Endothelial cell (in vitro differentiated cells): ENCODE data around the gene SYAP1. TPM values are rescaled to one million over a fixed set of nuclear protein-coding genes. Genes with fewer than 3 reads are reported as not detected.
A peak's percentile ranks its signal among the peaks of the same experiment; 100 is the strongest.

Experiments used
- DNase-seq: peaks from one replicate; pipeline ENCODE4 v3.0.0; 2021; ENCODE audit warnings: low spot score
- H3K27ac Mint-ChIP-seq: one replicate; pipeline ENCODE4 v1.8.0; 2021; ENCODE audit warnings: mixed read lengths, inconsistent platforms; ENCODE audit not compliant: unreplicated experiment
- H3K27me3 Mint-ChIP-seq: one replicate; pipeline ENCODE4 v1.8.0; 2021; ENCODE audit warnings: mild to moderate bottlenecking, moderate library complexity, mixed read lengths, inconsistent platforms; ENCODE audit not compliant: unreplicated experiment
- H3K36me3 Mint-ChIP-seq: one replicate; pipeline ENCODE4 v1.8.0; 2021; ENCODE audit warnings: mild to moderate bottlenecking, low read depth, mixed read lengths, inconsistent platforms; ENCODE audit not compliant: unreplicated experiment
- H3K4me1 Mint-ChIP-seq: one replicate; pipeline ENCODE4 v1.8.0; 2021; ENCODE audit warnings: mild to moderate bottlenecking, mixed read lengths, inconsistent platforms; ENCODE audit not compliant: unreplicated experiment
- H3K4me3 Mint-ChIP-seq: one replicate; pipeline ENCODE4 v1.8.0; 2021; ENCODE audit warnings: mild to moderate bottlenecking, mixed read lengths, inconsistent platforms; ENCODE audit not compliant: unreplicated experiment
- H3K9me3 Mint-ChIP-seq: one replicate; pipeline ENCODE4 v1.8.0; 2021; ENCODE audit warnings: mixed read lengths, inconsistent platforms; ENCODE audit not compliant: unreplicated experiment
- CTCF ChIP-seq: fragments of 200-600 bp; sonication (generic); IDR thresholded peaks from one replicate; pipeline ENCODE4 v1.5.0; 2021; ENCODE audit warnings: antibody characterized with exemption; ENCODE audit not compliant: unreplicated experiment
- total RNA-seq: library from RNA; stranded (reverse); fragmentation: NEBNext Ultra II Directional; extraction: Animal tissue kit (Norgen Biotek cat#: 25700); gene quantifications from one replicate; pipeline ENCODE4 v1.2.1, GENCODE V29; 2021; ENCODE audit not compliant: unreplicated experiment

SYAP1 gene
- total RNA-seq, 1 donor from 2014 or later, result 18.8 TPM

GRCh38 chrX:16807976-16808542 is 88.6 kb downstream of the SYAP1 start:
- Mint-ChIP-seq H3K36me3 (no peaks in the 10 kb centered on the region), H3K27ac (peak overlapping the region; percentile 68), H3K4me3 (peak overlapping the region; percentile 63), H3K27me3 (no peaks in the 10 kb centered on the region), H3K4me1 (peaks cover 5% of the 10 kb centered on the region), H3K9me3 (no peaks in the 10 kb centered on the region)
- no peak for TF ChIP-seq CTCF
- DNase-seq, result no peak

GRCh38 chrX:16814597-16814996 is 95.2 kb downstream of the SYAP1 start:
- H3K9me3 Mint-ChIP-seq, result no peaks in the 10 kb centered on the region
- no peak overlapping the region for H3K27ac Mint-ChIP-seq
- H3K36me3 Mint-ChIP-seq, result no peaks in the 10 kb centered on the region
- no peak overlapping the region for H3K4me3 Mint-ChIP-seq
- H3K4me1 Mint-ChIP-seq, result peaks cover 5% of the 10 kb centered on the region
- H3K27me3 Mint-ChIP-seq, result no peaks in the 10 kb centered on the region
- DNase-seq, result no peak
- TF ChIP-seq CTCF, result no peak

Other genes with a start within 250 kb of the SYAP1 start
- gene S100G, start 69.5 kb upstream of the SYAP1 start, total RNA-seq, result not detected
- 29.5 TPM for gene CTPS2, start 6.9 kb upstream of the SYAP1 start, total RNA-seq
- gene TXLNG, start 66.9 kb downstream of the SYAP1 start, total RNA-seq, result 6.6 TPM
- 112 TPM for gene RBBP7, start 150.8 kb downstream of the SYAP1 start, total RNA-seq
- gene REPS2, start 227.0 kb downstream of the SYAP1 start, total RNA-seq, result 10.6 TPM